HEK293 (cell line): ENCODE measurements around the gene INTS13.

Experiments used
- CTCF ChIP-seq: fragments of 450-650 bp; formaldehyde crosslinking; IDR thresholded peaks from 2 replicates; pipeline ENCODE4 v1.5.1; 2016; ENCODE audit warnings: missing biosample characterization, missing genetic modification characterization
- GLI4 ChIP-seq: fragments of 450-650 bp; formaldehyde crosslinking; IDR thresholded peaks from 2 replicates; pipeline ENCODE4 v1.5.1; 2016; ENCODE audit warnings: missing biosample characterization, missing genetic modification characterization
- HOXC10 ChIP-seq: sonication (generic); formaldehyde crosslinking; IDR thresholded peaks from 2 replicates; pipeline ENCODE4 v1.8.1; 2023; ENCODE audit warnings: mild to moderate bottlenecking, missing genetic modification reagents
- KLF8 ChIP-seq: fragments of 450-650 bp; formaldehyde crosslinking; IDR thresholded peaks from 2 replicates; pipeline ENCODE4 v1.5.1; 2016; ENCODE audit warnings: missing biosample characterization, missing genetic modification characterization
- OVOL3 ChIP-seq: fragments of 450-650 bp; formaldehyde crosslinking; IDR thresholded peaks from 2 replicates; pipeline ENCODE4 v1.5.1; 2016; ENCODE audit warnings: missing biosample characterization, missing genetic modification characterization
- ZBTB1 ChIP-seq: fragments of 450-650 bp; formaldehyde crosslinking; IDR thresholded peaks from 2 replicates; pipeline ENCODE4 v1.5.1; 2016; ENCODE audit warnings: missing biosample characterization, missing genetic modification characterization
- ZBTB7A ChIP-seq: fragments of 450-650 bp; formaldehyde crosslinking; IDR thresholded peaks from 2 replicates; pipeline ENCODE4 v1.5.1; 2016; ENCODE audit warnings: low read depth, missing biosample characterization, missing genetic modification characterization
- ZNF10 ChIP-seq: fragments of 450-650 bp; formaldehyde crosslinking; IDR thresholded peaks from 2 replicates; pipeline ENCODE4 v1.5.1; 2017; ENCODE audit warnings: missing biosample characterization, missing genetic modification characterization
- ZNF214 ChIP-seq: fragments of 450-650 bp; formaldehyde crosslinking; IDR thresholded peaks from 2 replicates; pipeline ENCODE4 v1.5.1; 2017; ENCODE audit warnings: missing biosample characterization, mild to moderate bottlenecking, missing genetic modification characterization, borderline replicate concordance
- ZNF24 ChIP-seq: fragments of 450-650 bp; formaldehyde crosslinking; IDR thresholded peaks from 2 replicates; pipeline ENCODE4 v1.5.1; 2016; ENCODE audit warnings: missing biosample characterization, missing genetic modification characterization
- ZNF292 ChIP-seq: fragments of 450-650 bp; formaldehyde crosslinking; IDR thresholded peaks from 2 replicates; pipeline ENCODE4 v1.5.1; 2016; ENCODE audit warnings: low read depth, missing biosample characterization, missing genetic modification characterization, borderline replicate concordance
- ZNF433 ChIP-seq: fragments of 450-650 bp; formaldehyde crosslinking; IDR thresholded peaks from 2 replicates; pipeline ENCODE4 v1.5.1; 2016; ENCODE audit warnings: missing biosample characterization, missing genetic modification characterization, low read depth
- ZNF560 ChIP-seq: fragments of 450-650 bp; formaldehyde crosslinking; IDR thresholded peaks from 2 replicates; pipeline ENCODE4 v1.5.1; 2017; ENCODE audit warnings: missing biosample characterization, missing genetic modification characterization, borderline replicate concordance
- ZSCAN16 ChIP-seq: fragments of 450-650 bp; formaldehyde crosslinking; IDR thresholded peaks from 2 replicates; pipeline ENCODE4 v1.5.1; 2016; ENCODE audit warnings: missing biosample characterization, missing genetic modification characterization

DNA sequence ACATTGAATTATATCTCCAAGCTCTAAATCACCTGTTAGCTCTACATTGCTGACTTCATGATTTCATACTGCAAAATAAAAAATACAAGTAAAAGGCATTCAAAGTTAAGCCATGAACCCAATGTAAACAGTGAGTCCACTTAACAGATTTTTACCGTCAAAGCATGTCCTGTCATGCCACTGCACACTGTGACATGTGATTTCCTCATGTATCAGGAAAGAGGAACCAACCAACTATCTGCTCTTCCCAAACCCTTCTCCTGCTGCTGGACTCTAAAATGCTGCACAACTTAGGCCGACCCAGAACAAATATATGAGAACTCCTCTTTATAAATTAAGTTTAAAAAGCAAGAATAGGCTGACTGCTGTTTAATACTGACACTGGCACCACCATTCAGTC, 38.9 kb upstream of the INTS13 start:
- TF ChIP-seq GLI4 (no peak), HOXC10 (CRISPR knock-in tag) (no peak), CTCF (tag by site-specific recombination) (no peak), OVOL3 (no peak), ZNF433 (tag by site-specific recombination) (no peak), KLF8 (tag by site-specific recombination) (no peak), ZNF214 (tag by site-specific recombination) (no peak), ZNF560 (tag by site-specific recombination) (no peak), ZNF10 (tag by site-specific recombination) (no peak), ZSCAN16 (tag by site-specific recombination) (no peak), ZNF24 (tag by site-specific recombination) (no peak), ZNF292 (tag by site-specific recombination) (no peak), ZBTB1 (tag by site-specific recombination) (no peak), ZBTB7A (tag by site-specific recombination) (no peak)
